Stimulated activated naive CD8-positive, alpha-beta T cell treated with anti-CD3 and anti-CD28 coated beads, Interleukin-15, amount 100 ng/mL, for 72 hours (primary cell): Measurements from ENCODE around the gene WDR62.
"Not testable (repeated sequence)": the region's sequence is repeated elsewhere in the genome, so short reads cannot be mapped to it uniquely, and the experiment has no call there.

Experiments used
- ATAC-seq: fragments of 150-1000 bp; cut with Tn5 transposase; 2 replicates; pipeline ENCODE4 v1.10.0; 2021; ENCODE audit warnings: mild to moderate bottlenecking, moderate library complexity
- DNase-seq, 2 donors: peaks; one replicate each; pipeline ENCODE4 v3.0.0; 2021 to 2022
- H3K27ac Mint-ChIP-seq, 2 donors: one replicate each; pipeline ENCODE4 v1.8.0; 2022; ENCODE audit warnings: mild to moderate bottlenecking in 2 of 2, mixed read lengths in 2 of 2, moderate library complexity in 2 of 2
- H3K27me3 Mint-ChIP-seq: one replicate; pipeline ENCODE4 v1.8.0; 2022; ENCODE audit warnings: mixed read lengths
- H3K4me1 Mint-ChIP-seq: one replicate; pipeline ENCODE4 v1.8.0; 2022; ENCODE audit warnings: mild to moderate bottlenecking, mixed read lengths
- H3K4me3 Mint-ChIP-seq, 2 donors: one replicate each; pipeline ENCODE4 v1.8.0; 2022; ENCODE audit warnings: mild to moderate bottlenecking in 2 of 2, mixed read lengths in 2 of 2, moderate library complexity in 1 of 2
- H3K9me3 Mint-ChIP-seq, 2 donors: one replicate each; pipeline ENCODE4 v1.8.0; 2022; ENCODE audit warnings: mixed read lengths in 2 of 2

Gene WDR62

DNA sequence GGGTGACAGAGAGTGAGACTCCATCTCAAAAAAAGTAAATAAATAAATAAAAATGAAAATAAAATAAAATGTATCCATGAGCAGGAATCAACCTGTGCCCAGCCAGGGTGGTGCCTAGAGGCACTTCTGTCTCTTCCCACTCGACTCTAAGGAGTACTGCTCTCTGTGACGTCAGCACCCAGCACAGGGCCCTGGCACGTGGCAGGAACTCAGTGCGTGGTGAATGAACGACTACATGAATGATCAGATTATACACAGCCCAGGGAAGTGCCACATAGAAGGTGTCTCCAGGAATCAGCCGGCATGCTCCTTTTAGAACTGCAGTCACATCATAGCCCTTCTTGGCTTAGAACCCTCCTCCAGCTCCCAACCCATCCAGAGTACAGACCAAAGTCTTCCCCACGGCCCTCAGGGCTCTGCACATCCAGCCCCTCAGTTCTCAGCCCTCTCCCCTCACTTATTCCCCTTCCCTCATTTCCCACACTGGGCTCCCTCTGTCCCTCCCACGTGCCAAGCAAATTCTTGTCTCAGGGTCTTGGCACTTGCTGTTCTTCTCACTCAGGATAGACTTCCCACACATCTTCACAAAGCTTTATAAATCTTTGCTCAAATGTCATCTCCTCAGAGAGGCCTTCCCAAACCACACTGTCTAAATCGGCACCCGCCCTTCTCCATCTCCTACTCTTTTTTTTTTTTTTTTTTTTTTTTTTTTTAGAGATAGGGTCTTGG is 26.2 kb upstream of the WDR62 start:
- no peak overlapping the region for H3K27ac Mint-ChIP-seq
- H3K4me3 Mint-ChIP-seq, result no peak overlapping the region
- no peaks in the 10 kb centered on the region for H3K27me3 Mint-ChIP-seq
- no peaks in the 10 kb centered on the region for H3K9me3 Mint-ChIP-seq
- ATAC-seq (no peak), DNase-seq (no peak)
- peaks cover 14% of the 10 kb centered on the region for H3K4me1 Mint-ChIP-seq

GRCh38 chr19:36030264-36031148 is 24.2 kb upstream of the WDR62 start:
- H3K4me3 Mint-ChIP-seq, result no peak overlapping the region

GRCh38 chr19:36031308-36031707 is 23.4 kb upstream of the WDR62 start:
- no peak overlapping the region for H3K27ac Mint-ChIP-seq
- DNase-seq (no peak), ATAC-seq (no peak)
- H3K4me1 Mint-ChIP-seq, result peaks cover 28% of the 10 kb centered on the region
- H3K27me3 Mint-ChIP-seq, result no peaks in the 10 kb centered on the region
- no peaks in the 10 kb centered on the region for H3K9me3 Mint-ChIP-seq
- H3K4me3 Mint-ChIP-seq, result no peak overlapping the region

More at GRCh38 chr19:36030264-36031148, 24.2 kb upstream of the WDR62 start:
- no peaks in the 10 kb centered on the region for H3K9me3 Mint-ChIP-seq
- ATAC-seq (no peak), DNase-seq (no peak)
- peak overlapping the region in 1 of 2 donors; percentile 40 for H3K27ac Mint-ChIP-seq
- peaks cover 22% of the 10 kb centered on the region for H3K4me1 Mint-ChIP-seq
- no peaks in the 10 kb centered on the region for H3K27me3 Mint-ChIP-seq

GRCh38 chr19:36032251-36033104 is 22.2 kb upstream of the WDR62 start, which contains the start of gene CLIP3:
CLIP3 (minus strand) TSS chr19:36032873; CDS start chr19:36032357, 516 bp downstream.
- H3K27me3 Mint-ChIP-seq, result no peaks in the 10 kb centered on the region
- peak within 1 kb of the TSS; percentile 42 to 76 for H3K4me3 Mint-ChIP-seq
- no peaks in the 10 kb centered on the region for H3K9me3 Mint-ChIP-seq
- peak within 1 kb of the TSS in 1 of 2 donors; percentile 71 for H3K27ac Mint-ChIP-seq
- peaks cover 37% of the 10 kb centered on the region for H3K4me1 Mint-ChIP-seq
- DNase-seq, result peak in 1 of 2 donors; percentile 33
- peak; percentile 28 for ATAC-seq

DNA sequence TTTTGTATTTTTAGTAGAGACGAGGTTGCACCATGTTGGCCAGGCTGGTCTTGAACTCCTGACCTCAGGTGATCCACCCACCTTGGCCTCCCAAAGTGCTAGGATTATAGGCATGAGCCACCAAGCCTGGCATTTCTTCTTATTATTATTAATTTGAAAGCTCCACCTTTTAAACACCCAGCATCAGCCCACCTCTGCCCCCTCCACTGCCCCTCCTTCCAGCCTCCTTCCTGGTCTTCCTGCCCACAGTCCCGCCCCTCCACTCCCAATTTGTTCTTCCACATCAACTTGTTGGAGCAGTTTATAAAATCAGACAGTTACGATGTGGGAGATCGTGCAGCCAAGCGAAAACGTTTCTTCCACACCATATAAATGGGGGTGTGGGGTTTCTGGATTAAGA is 14.2 kb upstream of the WDR62 start:
- peaks cover 14% of the 10 kb centered on the region for H3K4me1 Mint-ChIP-seq
- no peaks in the 10 kb centered on the region for H3K9me3 Mint-ChIP-seq
- ATAC-seq (no peak), DNase-seq (no peak)
- no peaks in the 10 kb centered on the region for H3K27me3 Mint-ChIP-seq
- no peak overlapping the region for H3K4me3 Mint-ChIP-seq
- no peak overlapping the region for H3K27ac Mint-ChIP-seq

GRCh38 chr19:36041092-36041491 is 13.6 kb upstream of the WDR62 start:
- not testable (repeated sequence) for H3K27me3 Mint-ChIP-seq, H3K9me3 Mint-ChIP-seq, ATAC-seq, DNase-seq, H3K4me3 Mint-ChIP-seq, H3K27ac Mint-ChIP-seq, H3K4me1 Mint-ChIP-seq

GRCh38 chr19:36041831-36042230 is 12.9 kb upstream of the WDR62 start:
- H3K9me3 Mint-ChIP-seq, result no peaks in the 10 kb centered on the region
- DNase-seq (no peak), ATAC-seq (no peak)
- H3K4me3 Mint-ChIP-seq, result no peak overlapping the region
- peaks cover 6% of the 10 kb centered on the region for H3K4me1 Mint-ChIP-seq
- H3K27ac Mint-ChIP-seq, result no peak overlapping the region
- H3K27me3 Mint-ChIP-seq, result no peaks in the 10 kb centered on the region

DNA sequence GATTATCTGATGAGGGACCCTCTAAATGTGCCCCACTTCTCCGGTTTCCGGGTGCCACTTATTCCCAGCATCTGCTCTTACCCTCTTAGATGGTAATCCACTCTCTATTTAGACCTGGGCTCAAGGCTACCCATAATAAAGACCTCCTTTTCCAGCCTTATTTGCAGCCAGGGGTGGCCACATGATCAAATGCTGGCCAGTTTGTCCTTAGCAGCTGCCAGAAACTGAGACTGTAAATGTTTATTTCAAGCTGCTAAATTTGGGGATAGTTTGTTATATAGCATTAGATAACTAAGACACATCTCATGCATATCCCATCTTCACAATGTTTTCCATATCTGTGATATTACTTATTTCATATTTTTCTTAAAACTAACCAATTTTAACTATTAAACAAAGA is 10.7 kb upstream of the WDR62 start:
- no peaks in the 10 kb centered on the region for H3K9me3 Mint-ChIP-seq
- H3K4me3 Mint-ChIP-seq, result no peak overlapping the region
- no peak overlapping the region for H3K27ac Mint-ChIP-seq
- H3K27me3 Mint-ChIP-seq, result no peaks in the 10 kb centered on the region
- ATAC-seq (no peak), DNase-seq (no peak)
- H3K4me1 Mint-ChIP-seq, result no peaks in the 10 kb centered on the region

GRCh38 chr19:36046443-36047050 is 8.2 kb upstream of the WDR62 start:
- Mint-ChIP-seq H3K9me3 (no peaks in the 10 kb centered on the region), H3K4me1 (no peaks in the 10 kb centered on the region), H3K27me3 (no peaks in the 10 kb centered on the region), H3K4me3 (no peak overlapping the region), H3K27ac (peak overlapping the region in 1 of 2 donors; percentile 2)
- ATAC-seq, result no peak
- no peak for DNase-seq

- DNase-seq, result no peak
- ATAC-seq, result no peak
- Mint-ChIP-seq H3K27ac (no peak overlapping the region), H3K4me3 (no peak overlapping the region), H3K27me3 (no peaks in the 10 kb centered on the region), H3K4me1 (no peaks in the 10 kb centered on the region), H3K9me3 (no peaks in the 10 kb centered on the region)
Measured at GRCh38 chr19:36047835-36048234, 6.9 kb upstream of the WDR62 start.

DNA sequence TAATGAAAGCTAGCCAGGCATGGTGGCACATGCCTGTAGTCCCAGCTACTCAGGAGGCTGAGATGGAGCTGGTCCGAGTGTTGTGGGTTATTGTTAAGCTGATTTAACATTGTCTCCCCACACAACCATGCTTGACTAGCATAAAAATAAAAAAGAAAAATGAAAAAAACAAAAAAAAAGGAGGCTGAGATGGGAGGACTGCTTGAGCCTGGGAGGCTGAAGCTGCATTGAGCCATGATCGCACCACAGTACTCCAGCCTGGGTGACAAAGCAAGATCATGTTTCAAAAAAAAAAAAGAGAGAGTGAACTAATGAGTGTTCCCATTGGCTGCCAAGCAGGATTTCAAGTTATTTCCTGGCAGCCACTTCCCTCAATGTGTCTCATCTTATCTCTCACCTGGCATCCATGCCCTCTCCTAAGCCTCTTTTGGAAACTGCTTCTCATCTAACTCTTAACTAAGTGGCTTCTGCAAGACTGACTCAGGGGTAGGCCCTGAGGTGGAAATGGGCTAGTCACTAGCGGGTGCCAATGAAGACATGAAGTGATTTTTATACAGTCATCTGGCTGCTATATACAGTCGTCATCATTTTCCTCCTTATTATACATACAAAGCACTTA is 5.5 kb upstream of the WDR62 start:
- Mint-ChIP-seq H3K4me1 (peaks cover 9% of the 10 kb centered on the region), H3K27me3 (no peaks in the 10 kb centered on the region), H3K27ac (peak overlapping the region in 1 of 2 donors; percentile 3), H3K9me3 (no peaks in the 10 kb centered on the region), H3K4me3 (no peak overlapping the region)
- ATAC-seq, result no peak
- DNase-seq, result no peak

- DNase-seq, result no peak
- Mint-ChIP-seq H3K4me3 (peak overlapping the region in 1 of 2 donors; percentile 16), H3K9me3 (no peaks in the 10 kb centered on the region), H3K4me1 (peaks cover 21% of the 10 kb centered on the region), H3K27me3 (no peaks in the 10 kb centered on the region), H3K27ac (no peak overlapping the region)
- ATAC-seq, result no peak
Measured at GRCh38 chr19:36051236-36051635, 3.5 kb upstream of the WDR62 start.

- Mint-ChIP-seq H3K4me1 (peaks cover 25% of the 10 kb centered on the region), H3K27ac (no peak overlapping the region), H3K4me3 (no peak overlapping the region), H3K9me3 (no peaks in the 10 kb centered on the region), H3K27me3 (no peaks in the 10 kb centered on the region)
- DNase-seq (no peak), ATAC-seq (no peak)
Measured at GRCh38 chr19:36051637-36052036, 3.1 kb upstream of the WDR62 start.

- Mint-ChIP-seq H3K9me3 (no peaks in the 10 kb centered on the region), H3K27ac (peak within 1 kb of the TSS; percentile 97 to 98), H3K4me1 (peaks cover 28% of the 10 kb centered on the region), H3K4me3 (peak within 1 kb of the TSS; percentile 93 to 97), H3K27me3 (no peaks in the 10 kb centered on the region)
- peak; percentile 99 for DNase-seq
- ATAC-seq, result peak; percentile 93
Measured at GRCh38 chr19:36054119-36054732, 471 bp upstream of the WDR62 start, which contains the start of gene THAP8. THAP8 (minus strand) TSS chr19:36054285; CDS start chr19:36054217, 68 bp downstream.
